ENCODE results near the gene PNPLA6. TPM values are rescaled to one million over a fixed set of nuclear protein-coding genes. Genes with fewer than 3 reads are reported as not detected.

The PNPLA6 gene
- total and polyA plus RNA-seq, 9 of the 15 experiments (the other 6 are each of a cell fraction or from before 2014, with no cell fraction given) = 0.07 to 30.2 (median 8.3) TPM

DNA sequence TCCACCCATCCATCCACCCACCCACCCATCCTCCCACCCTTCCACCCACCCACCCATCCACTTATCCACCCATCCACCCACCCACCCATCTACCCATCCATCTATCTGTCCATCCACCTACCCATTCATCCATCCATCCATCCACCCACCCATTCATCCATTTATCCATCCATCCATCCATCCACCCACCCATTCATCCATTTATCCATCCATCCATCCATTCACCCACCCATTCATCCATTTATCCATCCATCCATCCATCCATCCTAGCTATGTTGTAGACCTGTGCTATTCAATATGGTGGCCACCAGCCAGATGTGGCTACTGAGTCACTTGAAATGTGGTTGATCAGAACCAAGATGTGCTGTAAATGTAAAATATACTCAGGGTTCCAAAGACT, 65.2 kb downstream of the PNPLA6 start:
- BruUV-seq (replicated peaks) = no TSS peak

DNA sequence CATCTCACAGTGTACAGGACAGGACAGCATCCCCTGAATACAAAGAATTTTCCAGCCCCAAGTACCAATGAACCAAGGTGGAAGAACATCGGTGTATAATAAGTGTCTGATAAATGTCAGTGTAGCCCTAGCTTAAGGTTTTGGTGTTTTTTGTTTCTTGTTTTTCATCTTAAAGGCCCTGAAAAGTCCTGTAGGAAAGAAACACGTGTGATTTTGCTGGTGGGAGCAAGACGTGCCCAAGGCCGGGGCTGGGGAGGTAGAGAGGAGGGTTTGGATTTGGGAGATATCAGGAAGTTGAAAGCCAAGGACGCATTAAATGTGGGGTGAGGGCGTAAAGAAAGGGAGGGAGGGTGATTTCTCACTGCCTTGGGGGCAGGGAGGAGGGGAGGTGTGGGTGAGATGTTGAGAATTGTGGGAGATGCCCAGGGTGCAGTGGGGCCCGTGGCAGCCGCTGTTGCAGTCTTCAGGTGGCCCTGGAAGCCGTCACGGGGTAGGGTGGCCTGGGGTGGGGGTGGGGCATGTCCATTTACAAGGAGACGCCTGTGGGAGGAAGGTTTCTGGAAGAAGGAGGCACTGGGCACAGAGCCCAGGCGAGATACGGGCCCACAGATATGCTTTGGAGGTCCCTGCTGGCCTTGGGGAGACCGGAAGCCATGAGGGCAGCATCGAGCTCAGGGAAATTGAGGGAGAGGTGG, 66.9 kb downstream of the PNPLA6 start:
- FAIRE-seq (no peak), ATAC-seq (no peak), DNase-seq (ENCODE audit: extremely low read depth in 1 of 4, low spot score in 3 of 4) (peak in 1 of 4 experiments; percentile 6)
- 0 out of 2 replicates have a peak, but pooled peaks cover 1% of the 10 kb centered on the region for H3K9me3 ChIP-seq (replicated peaks; ENCODE audit: control insufficient read depth, insufficient read depth, low read depth, low read length)
- H3K9ac ChIP-seq (ENCODE audit: insufficient read depth in 1 of 2, low read depth in 2 of 2, low read length in 2 of 2) = no peak overlapping the region
- no peak overlapping the region for H3K4me3 ChIP-seq
- in situ Hi-C loops (cut with MboI) = no loop called here
- H3K4me1 ChIP-seq (replicated peaks in 1 of 2; ENCODE audit: control insufficient read depth in 2 of 2, insufficient read depth in 2 of 2, low read length in 2 of 2) = peaks cover 2 to 25% of the 10 kb centered on the region in 2 experiments; a peak in 4 of 5 replicates
- H3K79me2 ChIP-seq (ENCODE audit: control insufficient read depth, insufficient read depth, low read length) = no peaks in the 10 kb centered on the region
- no peak overlapping the region for H3K4me2 ChIP-seq (ENCODE audit: insufficient read depth, low read length)
- CTCF ChIA-PET (ENCODE audit: low intra/inter-chr PET ratio) = no interaction called here
- no peaks in the 10 kb centered on the region for H3K9me1 ChIP-seq (ENCODE audit: control insufficient read depth, insufficient read depth, low read length)
- POLR2A ChIA-PET = no interaction called here
- H3K36me3 ChIP-seq (ENCODE audit: control insufficient read depth, insufficient read depth, low read length) = no peaks in the 10 kb centered on the region
- no peak overlapping the region for H3K27ac ChIP-seq (ENCODE audit: extremely low read depth, low read depth, low read length)
- H4K20me1 ChIP-seq (replicated peaks; ENCODE audit: control insufficient read depth, insufficient read depth, low read length) = peaks cover 6% of the 10 kb centered on the region; the same call in 1 of the 2 replicates
- no peak overlapping the region for H2AFZ ChIP-seq (ENCODE audit: low read depth, low read length)
- H3K27me3 ChIP-seq (ENCODE audit: control insufficient read depth in 2 of 2, insufficient read depth in 2 of 2, low read length in 2 of 2) = peaks cover 3 to 11% of the 10 kb centered on the region in 2 experiments; a peak in 3 of 5 replicates
- intact Hi-C loops (cut with micrococcal nuclease) = no loop called here
- TF ChIP-seq RBM25 (IDR thresholded peaks at IDR 0.05; ENCODE audit: low read depth, low read length, severe bottlenecking) (no peak), MAFG (tag; conservative IDR thresholded peaks at IDR 0.05) (no peak), XRCC5 (IDR thresholded peaks at IDR 0.05; ENCODE audit: low read depth, low read length) (no peak), FOSL1 (tag; conservative IDR thresholded peaks at IDR 0.05) (no peak), CHD4 (IDR thresholded peaks at IDR 0.05; ENCODE audit: insufficient read depth, insufficient replicate concordance, low read depth, low read length, poor library complexity, severe bottlenecking) (no peak), ZC3H11A (IDR thresholded peaks at IDR 0.05; ENCODE audit: low read depth, low read length) (no peak), SP1 (CRISPR knock-in tag; IDR thresholded peaks at IDR 0.05) (no peak), ZNF436 (CRISPR knock-in tag; IDR thresholded peaks at IDR 0.05) (no peak)
- TF ChIP-seq, protein P1, sequence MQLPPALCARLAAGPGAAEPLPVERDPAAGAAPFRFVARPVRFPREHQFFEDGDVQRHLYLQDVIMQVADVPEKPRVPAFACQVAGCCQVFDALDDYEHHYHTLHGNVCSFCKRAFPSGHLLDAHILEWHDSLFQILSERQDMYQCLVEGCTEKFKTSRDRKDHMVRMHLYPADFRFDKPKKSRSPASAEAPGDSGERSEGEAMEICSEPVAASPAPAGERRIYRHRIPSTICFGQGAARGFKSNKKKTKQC (CRISPR knock-in tag; IDR thresholded peaks at IDR 0.05) = no peak
- no TSS peak for BruUV-seq (replicated peaks)
- 5% methylated on average over 6 of the region's 15 CpGs for WGBS (ENCODE audit: insufficient coverage, low coverage, missing lambda C conversion rate)

More for the DNA sequence above, 65.2 kb downstream of the PNPLA6 start:
- Histone ChIP-seq H3K9me3 (replicated peaks; ENCODE audit: control insufficient read depth, insufficient read depth, low read depth, low read length) (0 out of 2 replicates have a peak, but pooled peaks cover 1% of the 10 kb centered on the region), H3K4me3 (no peak overlapping the region), H3K27me3 (ENCODE audit: control insufficient read depth in 2 of 2, insufficient read depth in 2 of 2, low read length in 2 of 2) (peaks cover 13 to 22% of the 10 kb centered on the region in 2 experiments; a peak in 3 of 5 replicates), H3K27ac (ENCODE audit: extremely low read depth, low read depth, low read length) (no peak overlapping the region), H3K9ac (ENCODE audit: insufficient read depth in 1 of 2, low read depth in 2 of 2, low read length in 2 of 2) (no peak overlapping the region), H3K4me1 (replicated peaks in 1 of 2; ENCODE audit: control insufficient read depth in 2 of 2, insufficient read depth in 2 of 2, low read length in 2 of 2) (peaks cover 2 to 24% of the 10 kb centered on the region in 2 experiments; a peak in 3 of 5 replicates), H3K79me2 (ENCODE audit: control insufficient read depth, insufficient read depth, low read length) (no peaks in the 10 kb centered on the region), H3K4me2 (ENCODE audit: insufficient read depth, low read length) (no peak overlapping the region), H3K36me3 (ENCODE audit: control insufficient read depth, insufficient read depth, low read length) (no peaks in the 10 kb centered on the region), H3K9me1 (ENCODE audit: control insufficient read depth, insufficient read depth, low read length) (no peaks in the 10 kb centered on the region), H4K20me1 (replicated peaks; ENCODE audit: control insufficient read depth, insufficient read depth, low read length) (0 out of 2 replicates have a peak, but pooled peaks cover 5% of the 10 kb centered on the region), H2AFZ (ENCODE audit: low read depth, low read length) (no peak overlapping the region)
- DNase-seq (ENCODE audit: extremely low read depth in 1 of 4, low spot score in 3 of 4) (no peak), FAIRE-seq (no peak), ATAC-seq (no peak)
- CTCF ChIA-PET (ENCODE audit: low intra/inter-chr PET ratio) = no interaction called here
- no peak for TF ChIP-seq KDM1A (IDR thresholded peaks at IDR 0.05)
- TF ChIP-seq MAZ (CRISPR knock-in tag; conservative IDR thresholded peaks at IDR 0.05 in 1 of 2, IDR thresholded peaks at IDR 0.05 in 1 of 2) = no peak
- peak; percentile 79 for TF ChIP-seq EHMT2 (IDR thresholded peaks at IDR 0.05)
- POLR2A ChIA-PET = interaction anchor here (0.6 kb wide), 1 partner anchor 220 kb away, joined by 3 read pairs; no protein-coding TSS in a partner anchor
- in situ Hi-C loops (cut with MboI) = no loop called here
- intact Hi-C loops (cut with micrococcal nuclease) = no loop called here
